ENCODE measurements around the gene MECR. TPM values are rescaled to one million over a fixed set of nuclear protein-coding genes. Genes with fewer than 3 reads are reported as not detected.
A peak's percentile ranks its signal among the peaks of the same experiment; 100 is the strongest.

MECR gene
- total and polyA plus RNA-seq, 2 experiments from 2014 or later: 41.4 to 60.0 TPM

GRCh38 chr1:29272147-29272907, 41.6 kb upstream of the MECR start:
- Histone ChIP-seq H3K4me3 (no peak overlapping the region), H3K27ac (peak overlapping the region; percentile 72), H3K9me3 (ENCODE audit: low read depth) (no peaks in the 10 kb centered on the region), H3K27me3 (no peaks in the 10 kb centered on the region), H3K36me3 (no peaks in the 10 kb centered on the region), H3K4me1 (ENCODE audit: low read depth) (peaks cover 28% of the 10 kb centered on the region)
- DNase-seq (ENCODE audit: low read depth in 1 of 2, low spot score in 1 of 2): no peak
- TF ChIP-seq, protein P1, sequence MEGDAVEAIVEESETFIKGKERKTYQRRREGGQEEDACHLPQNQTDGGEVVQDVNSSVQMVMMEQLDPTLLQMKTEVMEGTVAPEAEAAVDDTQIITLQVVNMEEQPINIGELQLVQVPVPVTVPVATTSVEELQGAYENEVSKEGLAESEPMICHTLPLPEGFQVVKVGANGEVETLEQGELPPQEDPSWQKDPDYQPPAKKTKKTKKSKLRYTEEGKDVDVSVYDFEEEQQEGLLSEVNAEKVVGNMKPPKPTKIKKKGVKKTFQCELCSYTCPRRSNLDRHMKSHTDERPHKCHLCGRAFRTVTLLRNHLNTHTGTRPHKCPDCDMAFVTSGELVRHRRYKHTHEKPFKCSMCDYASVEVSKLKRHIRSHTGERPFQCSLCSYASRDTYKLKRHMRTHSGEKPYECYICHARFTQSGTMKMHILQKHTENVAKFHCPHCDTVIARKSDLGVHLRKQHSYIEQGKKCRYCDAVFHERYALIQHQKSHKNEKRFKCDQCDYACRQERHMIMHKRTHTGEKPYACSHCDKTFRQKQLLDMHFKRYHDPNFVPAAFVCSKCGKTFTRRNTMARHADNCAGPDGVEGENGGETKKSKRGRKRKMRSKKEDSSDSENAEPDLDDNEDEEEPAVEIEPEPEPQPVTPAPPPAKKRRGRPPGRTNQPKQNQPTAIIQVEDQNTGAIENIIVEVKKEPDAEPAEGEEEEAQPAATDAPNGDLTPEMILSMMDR (IDR thresholded peaks at IDR 0.05; ENCODE audit: low read depth, low read length): no peak

DNA sequence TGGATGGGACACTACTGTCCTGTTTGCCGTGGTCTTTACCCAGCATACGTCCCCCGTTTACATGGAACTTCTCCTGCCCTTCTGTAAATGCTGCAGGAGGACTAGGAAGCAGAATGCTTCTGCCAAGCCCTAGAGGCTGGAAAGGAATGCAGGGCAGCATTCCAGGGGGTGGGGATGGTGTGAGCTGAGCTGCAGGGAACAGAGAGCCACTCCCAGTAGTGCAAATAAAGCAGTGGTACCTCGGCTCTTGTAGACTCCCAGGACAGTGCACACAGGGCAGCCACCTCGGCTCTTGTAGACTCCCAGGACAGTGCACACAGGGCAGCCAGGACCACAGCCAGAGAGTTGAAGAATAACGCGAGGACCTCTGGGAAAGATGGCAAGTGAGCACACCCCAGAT, 41.0 kb upstream of the MECR start:
- H3K27ac ChIP-seq: peak overlapping the region; percentile 72

GRCh38 chr1:29270929-29271521, 40.3 kb upstream of the MECR start:
- Histone ChIP-seq H3K9me3 (ENCODE audit: low read depth) (no peaks in the 10 kb centered on the region), H3K36me3 (no peaks in the 10 kb centered on the region), H3K27me3 (no peaks in the 10 kb centered on the region), H3K27ac (peak overlapping the region; percentile 72), H3K4me3 (no peak overlapping the region), H3K4me1 (ENCODE audit: low read depth) (peaks cover 36% of the 10 kb centered on the region)
- TF ChIP-seq, protein P1 (IDR thresholded peaks at IDR 0.05; ENCODE audit: low read depth, low read length): no peak
- DNase-seq (ENCODE audit: low read depth in 1 of 2, low spot score in 1 of 2): no peak

More for the DNA sequence above, 41.0 kb upstream of the MECR start:
- Histone ChIP-seq H3K36me3 (no peaks in the 10 kb centered on the region), H3K4me1 (ENCODE audit: low read depth) (peaks cover 34% of the 10 kb centered on the region), H3K27me3 (no peaks in the 10 kb centered on the region), H3K9me3 (ENCODE audit: low read depth) (no peaks in the 10 kb centered on the region), H3K4me3 (no peak overlapping the region)
- DNase-seq (ENCODE audit: low read depth in 1 of 2, low spot score in 1 of 2): peak; percentile 84 to 86
- TF ChIP-seq, protein P1 (IDR thresholded peaks at IDR 0.05; ENCODE audit: low read depth, low read length): no peak

GRCh38 chr1:29269382-29269781, 38.6 kb upstream of the MECR start:
- TF ChIP-seq, protein P1 (IDR thresholded peaks at IDR 0.05; ENCODE audit: low read depth, low read length): no peak
- Histone ChIP-seq H3K36me3 (no peaks in the 10 kb centered on the region), H3K4me3 (no peak overlapping the region), H3K4me1 (ENCODE audit: low read depth) (peaks cover 36% of the 10 kb centered on the region), H3K9me3 (ENCODE audit: low read depth) (no peaks in the 10 kb centered on the region), H3K27me3 (no peaks in the 10 kb centered on the region), H3K27ac (no peak overlapping the region)
- DNase-seq (ENCODE audit: low read depth in 1 of 2, low spot score in 1 of 2): no peak

GRCh38 chr1:29267321-29268070, 36.8 kb upstream of the MECR start:
- H3K9me3 ChIP-seq (ENCODE audit: low read depth): no peaks in the 10 kb centered on the region
- no peaks in the 10 kb centered on the region for H3K27me3 ChIP-seq
- peaks cover 36% of the 10 kb centered on the region for H3K4me1 ChIP-seq (ENCODE audit: low read depth)
- peak overlapping the region; percentile 86 for H3K27ac ChIP-seq
- H3K36me3 ChIP-seq: no peaks in the 10 kb centered on the region
- peak in 1 of 2 donors; percentile 57 for DNase-seq (ENCODE audit: low read depth in 1 of 2, low spot score in 1 of 2)
- no peak overlapping the region for H3K4me3 ChIP-seq
- TF ChIP-seq, protein P1 (IDR thresholded peaks at IDR 0.05; ENCODE audit: low read depth, low read length): no peak
